Measurements from ENCODE around the gene SFRP5.

Gene SFRP5

GRCh38 chr10:97766996-97767924, 4.5 kb downstream of the SFRP5 start:
- no peak for TF ChIP-seq CTCF (IDR thresholded peaks at IDR 0.05)
- Histone ChIP-seq H3K36me3 (peaks cover 7% of the 10 kb centered on the region), H3K27ac (no peak overlapping the region), H3K9me3 (no peaks in the 10 kb centered on the region), H3K4me1 (ENCODE audit: control insufficient read depth in 1 of 2, insufficient read depth in 1 of 2, low read depth in 1 of 2, low read length in 1 of 2) (peaks cover 0 to 3% of the 10 kb centered on the region in 2 experiments), H3K27me3 (peaks cover 34% of the 10 kb centered on the region), H3K4me3 (ENCODE audit: low read depth in 1 of 2, low read length in 1 of 2) (no peak overlapping the region)

DNA sequence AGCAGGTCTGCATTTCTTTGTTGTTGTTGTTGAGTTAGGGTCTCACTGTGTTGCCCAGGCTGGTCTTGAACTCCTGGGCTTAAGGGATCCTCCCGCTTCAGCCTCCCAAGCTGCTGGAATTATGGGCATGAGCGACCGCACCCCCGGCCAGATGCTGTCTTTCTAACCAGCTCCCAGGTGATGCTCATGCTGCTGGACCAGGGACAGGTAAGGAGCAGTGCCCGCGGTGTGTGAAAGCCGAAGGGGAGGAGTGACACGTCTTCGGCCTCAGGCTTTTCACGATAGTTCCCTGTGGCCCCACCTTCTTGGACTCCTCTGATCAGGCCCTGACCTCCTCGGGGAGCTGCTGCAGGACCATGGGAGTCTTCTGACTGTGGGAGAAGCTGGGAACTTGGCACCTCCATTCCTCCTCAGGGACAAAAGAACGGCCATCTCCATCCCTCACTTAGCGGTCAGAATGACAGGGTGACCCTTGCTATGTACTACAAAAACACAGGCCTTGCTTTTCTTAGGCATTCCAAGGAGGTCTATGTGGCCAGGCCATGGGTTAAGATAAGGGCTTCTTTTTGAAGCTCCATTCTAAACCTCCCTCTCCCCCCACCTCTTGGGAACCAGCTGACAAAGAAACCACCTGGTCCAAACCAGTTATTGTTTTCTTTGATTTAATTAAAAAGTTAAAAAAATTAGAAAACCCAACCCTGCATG, 5.5 kb downstream of the SFRP5 start:
- Histone ChIP-seq H3K9me3 (no peaks in the 10 kb centered on the region), H3K4me3 (ENCODE audit: low read depth in 1 of 2, low read length in 1 of 2) (no peak overlapping the region), H3K4me1 (ENCODE audit: control insufficient read depth in 1 of 2, insufficient read depth in 1 of 2, low read depth in 1 of 2, low read length in 1 of 2) (peaks cover 0 to 1% of the 10 kb centered on the region in 2 experiments), H3K36me3 (peaks cover 17% of the 10 kb centered on the region), H3K27ac (no peak overlapping the region), H3K27me3 (peaks cover 24% of the 10 kb centered on the region)
- TF ChIP-seq CTCF (IDR thresholded peaks at IDR 0.05) = no peak

DNA sequence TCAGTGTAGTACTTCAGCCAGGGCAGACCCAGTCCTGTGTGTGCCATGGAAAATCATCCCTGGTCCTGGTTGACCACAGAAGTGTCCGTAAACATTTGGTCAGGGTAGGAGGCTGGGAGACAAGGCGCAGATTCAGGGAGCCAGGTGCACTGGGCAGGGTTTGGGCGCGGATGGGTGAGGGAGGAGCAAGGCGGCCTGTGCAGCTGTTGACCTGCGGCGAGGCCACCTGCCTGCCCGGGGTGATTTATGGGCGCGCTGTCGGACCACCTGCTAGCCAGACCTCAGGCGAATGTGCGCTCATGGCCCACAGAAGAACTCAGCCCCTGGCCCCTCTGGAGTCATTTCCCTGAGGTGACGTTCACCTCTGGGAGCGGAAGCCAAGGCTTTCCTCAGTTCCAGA, 6.6 kb downstream of the SFRP5 start:
- Histone ChIP-seq H3K27ac (no peak overlapping the region), H3K4me3 (ENCODE audit: low read depth in 1 of 2, low read length in 1 of 2) (no peak overlapping the region), H3K4me1 (ENCODE audit: control insufficient read depth in 1 of 2, insufficient read depth in 1 of 2, low read depth in 1 of 2, low read length in 1 of 2) (no peaks in the 10 kb centered on the region), H3K27me3 (peaks cover 14% of the 10 kb centered on the region), H3K36me3 (peaks cover 28% of the 10 kb centered on the region), H3K9me3 (no peaks in the 10 kb centered on the region)
- TF ChIP-seq CTCF (IDR thresholded peaks at IDR 0.05) = no peak

DNA sequence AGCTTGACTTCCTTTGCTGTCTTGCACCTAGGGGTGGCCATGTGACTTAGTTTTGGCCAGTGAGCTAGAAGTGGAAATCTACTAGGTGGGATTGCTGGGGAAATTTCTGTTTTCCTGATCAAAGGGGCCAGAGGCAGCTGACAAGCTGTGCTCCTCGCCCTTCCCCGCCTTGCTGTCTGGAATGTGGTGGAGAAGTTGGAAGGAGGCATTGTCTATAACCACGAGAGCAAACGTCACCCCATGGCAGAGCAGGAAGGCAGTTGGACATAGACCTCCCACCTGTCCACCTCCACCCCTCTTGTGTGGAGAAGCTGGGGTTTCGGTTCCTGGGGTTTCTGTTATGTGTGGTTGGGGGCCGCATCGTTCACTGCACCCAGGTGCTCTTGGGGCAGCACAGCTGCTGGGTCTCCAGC, 7.3 kb downstream of the SFRP5 start:
- H3K27me3 ChIP-seq = peaks cover 7% of the 10 kb centered on the region
- H3K4me1 ChIP-seq (ENCODE audit: control insufficient read depth in 1 of 2, insufficient read depth in 1 of 2, low read depth in 1 of 2, low read length in 1 of 2) = no peaks in the 10 kb centered on the region
- H3K4me3 ChIP-seq (ENCODE audit: low read depth in 1 of 2, low read length in 1 of 2) = no peak overlapping the region
- no peak overlapping the region for H3K27ac ChIP-seq
- H3K9me3 ChIP-seq = no peaks in the 10 kb centered on the region
- H3K36me3 ChIP-seq = peaks cover 35% of the 10 kb centered on the region
- no peak for TF ChIP-seq CTCF (IDR thresholded peaks at IDR 0.05)

DNA sequence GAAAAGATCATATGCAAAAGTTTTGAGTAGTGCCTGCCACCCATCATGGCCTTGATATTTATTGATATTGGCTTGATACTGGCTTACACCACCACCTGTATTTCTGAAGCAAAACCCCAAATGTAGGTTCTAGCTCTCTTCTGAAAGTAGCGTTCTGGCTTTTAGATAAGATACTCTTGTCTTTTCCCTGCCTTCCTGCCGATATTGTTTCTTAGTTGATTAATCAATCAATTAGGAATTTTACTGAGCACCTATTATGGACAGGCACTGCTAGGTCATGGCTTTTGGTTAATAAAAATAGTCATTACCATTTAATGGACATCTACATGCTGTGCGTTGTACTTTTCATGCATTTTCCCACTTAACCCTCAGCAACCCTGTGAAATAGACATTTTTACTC, 7.9 kb downstream of the SFRP5 start:
- Histone ChIP-seq H3K27ac (no peak overlapping the region), H3K4me3 (ENCODE audit: low read depth in 1 of 2, low read length in 1 of 2) (no peak overlapping the region), H3K27me3 (peaks cover under 1% of the 10 kb centered on the region), H3K4me1 (ENCODE audit: control insufficient read depth in 1 of 2, insufficient read depth in 1 of 2, low read depth in 1 of 2, low read length in 1 of 2) (no peaks in the 10 kb centered on the region), H3K9me3 (no peaks in the 10 kb centered on the region), H3K36me3 (peaks cover 41% of the 10 kb centered on the region)
- TF ChIP-seq CTCF (IDR thresholded peaks at IDR 0.05) = no peak

Data from neutrophil (primary cell).